WI38 (cell line): Measurements from ENCODE around the gene PCSK5.

Experiments
- H3K4me3 ChIP-seq: 2 replicates; pipeline ENCODE4 v1.5.1; 2011; ENCODE audit warnings: low read depth, mild to moderate bottlenecking, control low read depth, low read length
- CTCF ChIP-seq: IDR thresholded peaks from 2 replicates; pipeline ENCODE4 v1.5.1; 2012; ENCODE audit warnings: low read depth, mild to moderate bottlenecking, control low read depth, low read length

PCSK5 gene

DNA sequence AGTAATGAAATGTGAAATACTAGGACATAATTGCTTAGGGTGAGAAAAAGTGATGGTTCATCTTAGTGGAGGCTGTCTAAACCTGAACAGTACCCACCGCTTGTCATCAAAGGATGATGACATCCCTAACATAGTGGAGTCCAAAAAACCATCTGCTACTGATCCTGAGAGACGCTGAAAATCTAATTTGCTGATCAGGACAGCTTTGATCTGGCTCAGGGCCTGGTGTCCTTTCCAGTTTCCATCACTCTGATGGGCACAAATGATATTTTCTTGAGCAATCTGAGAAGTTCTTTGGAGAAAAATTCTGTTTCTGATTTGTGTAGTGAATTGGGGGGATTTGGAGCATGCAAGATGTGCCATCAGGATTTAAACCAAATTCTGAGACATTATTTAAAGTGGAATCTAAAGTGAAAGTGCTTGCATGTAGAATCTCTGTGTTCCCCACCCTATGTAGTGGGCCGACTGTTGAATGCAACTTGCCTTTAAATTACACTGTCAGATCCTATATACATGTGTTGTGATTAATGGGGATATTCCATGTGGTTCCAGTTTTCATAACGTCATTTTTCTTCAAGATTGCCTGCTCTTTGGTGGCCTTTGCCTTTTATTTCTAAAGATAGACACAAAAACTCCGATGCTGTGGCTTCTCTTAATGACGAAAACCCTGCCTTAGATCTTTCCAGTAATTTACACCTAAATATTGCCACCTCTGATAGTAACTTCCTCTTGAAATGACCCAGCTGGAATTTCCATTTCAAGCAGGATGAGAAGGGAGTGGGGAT is 213.2 kb downstream of the PCSK5 start:
- TF ChIP-seq CTCF: no peak
- H3K4me3 ChIP-seq: no peak overlapping the region

DNA sequence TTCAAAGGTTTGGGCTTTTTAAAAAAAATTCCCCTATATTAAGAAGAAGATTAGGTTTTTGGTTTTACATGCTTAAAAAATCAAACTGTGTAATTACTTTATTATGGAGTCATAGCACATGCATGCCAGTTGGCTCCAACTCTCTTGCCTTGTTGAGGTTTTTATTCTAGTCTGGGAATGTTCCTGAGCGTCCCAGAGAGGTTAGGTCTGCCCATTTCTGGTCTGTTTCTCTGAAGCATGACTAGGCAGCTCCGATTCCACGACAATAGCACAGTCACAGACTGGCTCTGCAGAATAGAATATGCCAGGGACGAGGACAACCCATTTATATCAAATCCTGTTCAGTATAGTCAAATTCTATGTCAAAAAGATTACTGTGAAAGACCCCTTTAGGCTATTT is 217.0 kb downstream of the PCSK5 start:
- TF ChIP-seq CTCF: no peak
- no peak overlapping the region for H3K4me3 ChIP-seq

GRCh38 chr9:76109953-76110352 is 219.5 kb downstream of the PCSK5 start:
- no peak overlapping the region for H3K4me3 ChIP-seq
- no peak for TF ChIP-seq CTCF

DNA sequence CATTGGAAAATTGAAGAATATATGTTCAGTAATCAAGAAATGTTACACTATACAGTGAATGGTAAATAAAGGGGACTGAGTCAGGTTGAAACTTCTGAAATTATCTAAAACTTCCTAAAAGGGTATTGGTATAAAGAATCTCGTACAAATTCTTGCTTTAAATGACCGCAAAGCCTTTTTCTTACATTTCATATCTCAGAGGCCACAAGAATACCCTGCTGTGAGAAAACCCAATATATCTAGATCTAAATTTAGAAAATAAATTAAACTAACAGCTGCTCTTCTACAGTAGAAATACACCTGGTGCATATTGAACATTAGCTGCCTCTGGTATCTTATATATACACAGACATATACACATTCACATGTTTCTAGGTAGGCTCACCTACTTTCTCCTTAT is 221.7 kb downstream of the PCSK5 start:
- TF ChIP-seq CTCF: no peak
- H3K4me3 ChIP-seq: no peak overlapping the region

DNA sequence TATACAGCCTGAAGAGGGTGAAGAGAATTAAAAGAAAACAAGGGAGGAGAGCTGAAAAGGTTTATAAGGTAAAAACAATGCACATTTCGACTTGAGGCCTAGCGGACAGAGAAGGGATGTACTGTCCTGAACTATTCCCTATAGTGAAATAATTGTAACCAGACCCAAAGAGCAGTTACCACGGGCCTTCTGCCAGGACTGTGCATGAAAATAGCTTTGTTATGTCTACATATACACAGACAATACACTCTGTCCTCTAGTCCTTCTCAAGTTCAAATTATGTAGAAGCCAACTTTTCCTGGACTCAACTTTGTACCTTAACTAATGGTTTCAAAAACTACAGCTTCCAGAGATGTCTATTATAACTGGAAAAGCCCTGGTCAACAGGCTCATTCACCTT is 223.7 kb downstream of the PCSK5 start:
- TF ChIP-seq CTCF: no peak

GRCh38 chr9:76115396-76115795 is 224.9 kb downstream of the PCSK5 start:
- TF ChIP-seq CTCF: no peak

More for the DNA sequence above, 223.7 kb downstream of the PCSK5 start:
- H3K4me3 ChIP-seq: no peak overlapping the region

GRCh38 chr9:76115982-76116646 is 225.6 kb downstream of the PCSK5 start:
- no peak overlapping the region for H3K4me3 ChIP-seq
- no peak for TF ChIP-seq CTCF

More at GRCh38 chr9:76115396-76115795, 224.9 kb downstream of the PCSK5 start:
- H3K4me3 ChIP-seq: no peak overlapping the region
